ENCODE results near the gene PIAS3. TPM values are rescaled to one million over a fixed set of nuclear protein-coding genes. Genes with fewer than 3 reads are reported as not detected.
A peak's percentile ranks its signal among the peaks of the same experiment; 100 is the strongest.
"Not testable (repeated sequence)": the region's sequence is repeated elsewhere in the genome, so short reads cannot be mapped to it uniquely, and the experiment has no call there.

Gene PIAS3
- polyA plus RNA-seq, 4 donors = 54.0 to 80.5 (median 57.7) TPM

- DNase-seq (ENCODE audit: low read depth in 4 of 4, low spot score in 3 of 4) = no peak
Observed at GRCh38 chr1:145827966-145828365, 30.9 kb downstream of the PIAS3 start.

- DNase-seq (ENCODE audit: low read depth in 4 of 4, low spot score in 3 of 4) = no peak
Observed at GRCh38 chr1:145826030-145826429, 32.9 kb downstream of the PIAS3 start.

- DNase-seq (ENCODE audit: low read depth in 4 of 4, low spot score in 3 of 4) = no peak
Observed at GRCh38 chr1:145824499-145824842, 34.4 kb downstream of the PIAS3 start.

- DNase-seq (ENCODE audit: low read depth in 4 of 4, low spot score in 3 of 4) = peak; percentile 57 to 81 (median 76)
Observed at GRCh38 chr1:145823565-145824498, 35.0 kb downstream of the PIAS3 start, which contains the start of the genes POLR3C and RNF115. Gene POLR3C, plus strand, starts transcription at chr1:145824200. Its CDS starts 1,577 bp downstream, at chr1:145825777. Gene RNF115, minus strand, starts transcription at chr1:145824095. Its CDS starts 222 bp downstream, at chr1:145823873.

GRCh38 chr1:145822779-145823331 is 36.0 kb downstream of the PIAS3 start:
- DNase-seq (ENCODE audit: low read depth in 4 of 4, low spot score in 3 of 4) = not testable (repeated sequence)

- DNase-seq (ENCODE audit: low read depth in 4 of 4, low spot score in 3 of 4) = not testable (repeated sequence)
Observed at GRCh38 chr1:145818095-145818494, 40.8 kb downstream of the PIAS3 start.

GRCh38 chr1:145812977-145813810 is 45.7 kb downstream of the PIAS3 start:
- DNase-seq (ENCODE audit: low read depth in 4 of 4, low spot score in 3 of 4) = not testable (repeated sequence)

GRCh38 chr1:145806844-145807243 is 52.0 kb downstream of the PIAS3 start:
- DNase-seq (ENCODE audit: low read depth in 4 of 4, low spot score in 3 of 4) = no peak

- DNase-seq (ENCODE audit: low read depth in 4 of 4, low spot score in 3 of 4) = no peak
Observed at GRCh38 chr1:145806408-145806807, 52.5 kb downstream of the PIAS3 start.

- DNase-seq (ENCODE audit: low read depth in 4 of 4, low spot score in 3 of 4) = no peak
Observed at GRCh38 chr1:145805057-145805456, 53.8 kb downstream of the PIAS3 start.

GRCh38 chr1:145804235-145805045 is 54.4 kb downstream of the PIAS3 start:
- DNase-seq (ENCODE audit: low read depth in 4 of 4, low spot score in 3 of 4) = no peak

- DNase-seq (ENCODE audit: low read depth in 4 of 4, low spot score in 3 of 4) = no peak
Observed at GRCh38 chr1:145799806-145800205, 59.1 kb downstream of the PIAS3 start.

Other genes starting within 250 kb of the PIAS3 start
- 100 to 1,000 TPM in 3 of 4 donors, 1 to 10 TPM in 1; 4.1 to 204 (median 147) TPM for gene PDZK1, start 151.7 kb downstream of the PIAS3 start, polyA plus RNA-seq (ENCODE audit: insufficient read length in 4 of 4)
- gene CD160, start 139.6 kb downstream of the PIAS3 start, polyA plus RNA-seq (ENCODE audit: insufficient read length in 4 of 4) = 1 to 10 TPM in 3 of 4 donors, under 1 TPM in 1; 0.70 to 2.9 (median 1.2) TPM
- gene RNF115, start 35.0 kb downstream of the PIAS3 start, polyA plus RNA-seq (ENCODE audit: insufficient read length in 4 of 4) = 10 to 100 TPM; 12.7 to 20.2 (median 16.2) TPM
- gene POLR3C, start 34.9 kb downstream of the PIAS3 start, polyA plus RNA-seq (ENCODE audit: insufficient read length in 4 of 4) = 10 to 100 TPM; 29.5 to 36.7 (median 35.1) TPM
- 1 to 10 TPM; 4.4 to 7.4 (median 5.8) TPM for gene NUDT17, start 13.5 kb downstream of the PIAS3 start, polyA plus RNA-seq (ENCODE audit: insufficient read length in 4 of 4)
- 1 to 10 TPM; 2.0 to 4.9 (median 2.4) TPM for gene ANKRD35, start 26.8 kb upstream of the PIAS3 start, polyA plus RNA-seq (ENCODE audit: insufficient read length in 4 of 4)
- gene ITGA10, start 51.0 kb upstream of the PIAS3 start, polyA plus RNA-seq (ENCODE audit: insufficient read length in 4 of 4) = 1 to 10 TPM in 3 of 4 donors, under 1 TPM in 1; 0.64 to 2.8 (median 1.5) TPM
- 10 to 100 TPM; 37.2 to 60.5 (median 54.1) TPM for gene PEX11B, start 59.6 kb upstream of the PIAS3 start, polyA plus RNA-seq (ENCODE audit: insufficient read length in 4 of 4)
- 100 to 1,000 TPM; 149 to 227 (median 195) TPM for gene RBM8A, start 68.4 kb upstream of the PIAS3 start, polyA plus RNA-seq (ENCODE audit: insufficient read length in 4 of 4)
- 10 to 100 TPM; 21.6 to 58.4 (median 30.7) TPM for gene LIX1L, start 98.9 kb upstream of the PIAS3 start, polyA plus RNA-seq (ENCODE audit: insufficient read length in 4 of 4)
- 1 to 10 TPM in 1 of 4 donors, under 1 TPM in 3; 0.49 to 1.1 (median 0.65) TPM for gene ANKRD34A, start 105.5 kb upstream of the PIAS3 start, polyA plus RNA-seq (ENCODE audit: insufficient read length in 4 of 4)
- gene POLR3GL, start 105.6 kb upstream of the PIAS3 start, polyA plus RNA-seq (ENCODE audit: insufficient read length in 4 of 4) = 10 to 100 TPM; 30.5 to 39.9 (median 39.3) TPM
- gene TXNIP, start 137.5 kb upstream of the PIAS3 start, polyA plus RNA-seq (ENCODE audit: insufficient read length in 4 of 4) = 100 to 1,000 TPM; 408 to 575 (median 469) TPM
- under 1 TPM; 0.08 to 0.45 (median 0.19) TPM for gene HJV, start 162.7 kb upstream of the PIAS3 start, polyA plus RNA-seq (ENCODE audit: insufficient read length in 4 of 4)

Measured in left renal pelvis (tissue), 4 donors.